SK-N-SH (cell line): Measurements from ENCODE around the gene TMEM163. TPM values are rescaled to one million over a fixed set of nuclear protein-coding genes. Genes with fewer than 3 reads are reported as not detected.
"Not testable (repeated sequence)": the region's sequence is repeated elsewhere in the genome, so short reads cannot be mapped to it uniquely, and the experiment has no call there.

ENCODE experiments used
- CTCF ChIA-PET: fragments of 300-600, 350-600 bp; formaldehyde crosslinking; extraction: SDS; loops from one replicate; lab custom pipeline; 2021; lab: Yijun Ruan, JAX
- POLR2A ChIA-PET: fragments of 350-600 bp; sonication (Branson Sonifier 250); formaldehyde crosslinking; extraction: SDS; loops from one replicate; lab custom pipeline; 2020; ENCODE audit warnings: antibody characterized with exemption, inconsistent platforms; lab: Yijun Ruan, JAX
- DNase-seq: peaks from one replicate; pipeline ENCODE4 v3.0.0; 2012
- H2AFZ ChIP-seq: fragments of 200-600 bp; sonication (generic); 2 replicates; pipeline ENCODE4 v1.8.1; 2016; ENCODE audit warnings: antibody characterized with exemption, mild to moderate bottlenecking, low read depth
- H3F3A ChIP-seq: fragments of 200-600 bp; sonication (generic); replicated peaks from 2 replicates; pipeline ENCODE3; 2016; ENCODE audit warnings: antibody characterized with exemption, mild to moderate bottlenecking; ENCODE audit not compliant: insufficient read depth
- H3K27ac ChIP-seq, 2 experiments: fragments of 200-500 bp in 1 of 2; fragments of 200-600 bp in 1 of 2; sonication (Bioruptor generic) in 1 of 2; sonication (generic), shearing (Covaris generic) in 1 of 2; 2 replicates each; pipeline versions ENCODE4 v1.5.1 to v1.6.1; 2014 to 2016; ENCODE audit warnings: low read depth in 2 of 2, inconsistent platforms in 1 of 2, low read length in 1 of 2, mild to moderate bottlenecking in 1 of 2, mixed read lengths in 1 of 2
- H3K27me3 ChIP-seq: fragments of 200-600 bp; sonication (generic), shearing (Covaris generic); 2 replicates; pipeline ENCODE4 v1.6.1; 2016; ENCODE audit warnings: mixed run types; ENCODE audit not compliant: insufficient read depth
- H3K36me3 ChIP-seq, 2 experiments: fragments of 200-500 bp in 1 of 2; fragments of 200-600 bp in 1 of 2; sonication (Bioruptor generic) in 1 of 2; sonication (generic) in 1 of 2; replicated peaks in 1 of 2; 2 replicates each; pipeline versions ENCODE3 to v1.5.1; 2014 to 2016; ENCODE audit warnings: low read length in 1 of 2, mild to moderate bottlenecking in 1 of 2; ENCODE audit not compliant: insufficient read depth in 2 of 2, control insufficient read depth in 1 of 2
- H3K4me1 ChIP-seq, 2 experiments: fragments of 200-500 bp in 1 of 2; fragments of 200-600 bp in 1 of 2; sonication (Bioruptor generic) in 1 of 2; sonication (generic), shearing (Covaris generic) in 1 of 2; 2 replicates each; pipeline versions ENCODE4 v1.5.1 to v1.6.1; 2014 to 2016; ENCODE audit warnings: low read depth in 1 of 2, low read length in 1 of 2, mixed run types in 1 of 2; ENCODE audit not compliant: insufficient read depth in 2 of 2, control insufficient read depth in 1 of 2
- H3K4me2 ChIP-seq: fragments of 200-600 bp; sonication (generic), shearing (Covaris generic); 2 replicates; pipeline ENCODE4 v1.6.1; 2017; ENCODE audit warnings: mixed run types
- H3K4me3 ChIP-seq, 2 experiments: fragments of 200-500 bp in 1 of 2; fragments of 200-600 bp in 1 of 2; sonication (Bioruptor generic) in 1 of 2; sonication (generic), shearing (Covaris generic) in 1 of 2; 2 replicates each; pipeline versions ENCODE4 v1.5.1 to v1.8.1; 2014 to 2016; ENCODE audit warnings: low read depth in 2 of 2, inconsistent platforms in 1 of 2, low read length in 1 of 2, mild to moderate bottlenecking in 1 of 2, mixed read lengths in 1 of 2, moderate library complexity in 1 of 2
- H3K79me2 ChIP-seq: fragments of 200-600 bp; sonication (generic); 2 replicates; pipeline ENCODE4 v1.8.1; 2017; ENCODE audit warnings: mild to moderate bottlenecking; ENCODE audit not compliant: insufficient read depth
- H3K9ac ChIP-seq: fragments of 200-600 bp; sonication (generic); 2 replicates; pipeline ENCODE4 v1.6.1; 2017; ENCODE audit warnings: mixed run types
- H3K9me2 ChIP-seq: fragments of 200-600 bp; sonication (generic); 2 replicates; pipeline ENCODE4 v1.6.1; 2017; ENCODE audit warnings: mixed run types
- H3K9me3 ChIP-seq: fragments of 200-600 bp; sonication (generic); 2 replicates; pipeline ENCODE4 v1.6.1; 2017; ENCODE audit warnings: mixed run types, mild to moderate bottlenecking, moderate library complexity
- H4K20me1 ChIP-seq: fragments of 200-600 bp; sonication (generic); 2 replicates; pipeline ENCODE4 v1.6.1; 2017; ENCODE audit warnings: mild to moderate bottlenecking, mixed run types; ENCODE audit not compliant: insufficient read depth
- FOXM1 ChIP-seq: IDR thresholded peaks from 2 replicates; pipeline ENCODE4 v1.4.0; 2012; ENCODE audit warnings: low read depth, mild to moderate bottlenecking
- JUND ChIP-seq: IDR thresholded peaks from 2 replicates; pipeline ENCODE4 v1.4.0; 2012
- MEF2A ChIP-seq: IDR thresholded peaks from 2 replicates; pipeline ENCODE4 v1.4.0; 2012; ENCODE audit warnings: low read depth, borderline replicate concordance
- MXI1 ChIP-seq: IDR thresholded peaks from 2 replicates; pipeline ENCODE4 v1.6.1; 2012; ENCODE audit warnings: mild to moderate bottlenecking, low read depth, low read length, improper control_type of control experiment
- POLR2AphosphoS5 ChIP-seq: IDR thresholded peaks from 2 replicates; pipeline ENCODE4 v1.6.1; 2012; ENCODE audit warnings: low read depth, low read length
- YY1 ChIP-seq: IDR thresholded peaks from 2 replicates; pipeline ENCODE4 v1.4.0; 2012; ENCODE audit warnings: low read depth, mild to moderate bottlenecking
- WGBS: methylation state at CpG from one replicate; pipeline ENCODE4 v1.1.6; 2017; ENCODE audit warnings: low lambda C conversion rate; 5-methylcytosine and 5-hydroxymethylcytosine counted together
- polyA plus RNA-seq, 3 experiments: library from polyadenylated mRNA; depleted of rRNA; stranded (reverse); fragments of >200 nt; gene quantifications; 2 replicates each; pipeline ENCODE4 v1.2.3, GENCODE V29; 2012
- TF ChIP-seq, protein P1 (sequence below): IDR thresholded peaks from 2 replicates; pipeline ENCODE4 v1.4.0; 2012; ENCODE audit warnings: low read depth, borderline replicate concordance
- TF ChIP-seq, protein P2 (sequence below): fragments of 150-350 bp; IDR thresholded peaks from 2 replicates; pipeline ENCODE4 v1.6.1; 2016; ENCODE audit warnings: mild to moderate bottlenecking, low read depth, low read length
- TF ChIP-seq, protein P3 (sequence below): IDR thresholded peaks from 2 replicates; pipeline ENCODE4 v1.4.0; 2012; ENCODE audit warnings: low read depth, borderline replicate concordance

TMEM163 gene
- polyA plus RNA-seq, 1 of the 3 experiments (the other 2 are of a cell fraction) = not detected

DNA sequence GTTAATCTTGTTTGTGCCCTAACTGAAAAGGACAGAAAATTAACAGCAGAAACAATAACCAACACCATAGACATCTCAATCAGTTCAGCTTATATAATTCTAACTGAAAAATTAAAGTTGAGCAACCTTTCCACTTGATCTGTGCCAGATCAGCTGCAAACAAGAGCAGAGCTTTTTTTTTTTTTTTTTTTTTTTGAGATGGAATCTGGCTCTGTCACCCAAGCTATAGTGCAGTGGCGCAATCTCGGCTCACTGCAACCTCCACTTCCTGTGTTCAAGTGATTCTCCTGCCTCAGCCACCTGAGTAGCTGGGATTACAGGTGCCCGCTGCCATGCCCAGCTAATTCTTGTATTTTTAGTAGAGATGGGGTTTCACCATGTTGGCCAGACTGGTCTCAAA is 103.3 kb downstream of the TMEM163 start:
- H3K27me3 ChIP-seq, H2AFZ ChIP-seq, DNase-seq, H3K9ac ChIP-seq, POLR2A ChIA-PET, H3K79me2 ChIP-seq, CTCF ChIA-PET, H3K4me1 ChIP-seq, H3K4me2 ChIP-seq, H3K36me3 ChIP-seq, H3K9me3 ChIP-seq, H3K4me3 ChIP-seq, H3K9me2 ChIP-seq, H3F3A ChIP-seq, H4K20me1 ChIP-seq, H3K27ac ChIP-seq: not testable (repeated sequence)
- WGBS = 23% methylated on average over 3 of the region's 3 CpGs

DNA sequence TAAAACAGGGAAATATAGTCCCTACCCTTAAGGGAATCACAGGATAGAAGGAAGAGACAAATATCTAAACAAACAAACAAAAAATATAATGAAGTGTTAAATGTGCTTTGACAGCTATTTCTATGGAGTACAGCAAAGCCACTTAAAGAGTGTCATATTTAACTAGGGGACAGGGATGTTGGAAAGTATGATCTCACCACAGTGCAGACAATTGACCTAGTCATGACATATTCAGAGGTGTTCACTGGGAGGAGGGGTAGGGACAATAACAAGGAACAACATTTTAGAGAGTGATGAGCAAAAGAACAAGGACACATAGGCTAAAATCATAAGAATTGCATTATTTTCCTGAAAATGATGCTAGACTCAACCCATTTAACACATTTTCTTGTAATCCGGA is 107.5 kb downstream of the TMEM163 start:
- 27% methylated on average over 1 of the region's 1 CpG for WGBS
- no peak overlapping the region for H3K27ac ChIP-seq
- TF ChIP-seq, protein P1, sequence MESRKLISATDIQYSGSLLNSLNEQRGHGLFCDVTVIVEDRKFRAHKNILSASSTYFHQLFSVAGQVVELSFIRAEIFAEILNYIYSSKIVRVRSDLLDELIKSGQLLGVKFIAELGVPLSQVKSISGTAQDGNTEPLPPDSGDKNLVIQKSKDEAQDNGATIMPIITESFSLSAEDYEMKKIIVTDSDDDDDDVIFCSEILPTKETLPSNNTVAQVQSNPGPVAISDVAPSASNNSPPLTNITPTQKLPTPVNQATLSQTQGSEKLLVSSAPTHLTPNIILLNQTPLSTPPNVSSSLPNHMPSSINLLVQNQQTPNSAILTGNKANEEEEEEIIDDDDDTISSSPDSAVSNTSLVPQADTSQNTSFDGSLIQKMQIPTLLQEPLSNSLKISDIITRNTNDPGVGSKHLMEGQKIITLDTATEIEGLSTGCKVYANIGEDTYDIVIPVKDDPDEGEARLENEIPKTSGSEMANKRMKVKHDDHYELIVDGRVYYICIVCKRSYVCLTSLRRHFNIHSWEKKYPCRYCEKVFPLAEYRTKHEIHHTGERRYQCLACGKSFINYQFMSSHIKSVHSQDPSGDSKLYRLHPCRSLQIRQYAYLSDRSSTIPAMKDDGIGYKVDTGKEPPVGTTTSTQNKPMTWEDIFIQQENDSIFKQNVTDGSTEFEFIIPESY = no peak
- no peak for TF ChIP-seq JUND
- no peak for TF ChIP-seq YY1
- TF ChIP-seq MXI1 = no peak
- no peak for TF ChIP-seq FOXM1
- no peak for TF ChIP-seq MEF2A
- TF ChIP-seq, protein P2, sequence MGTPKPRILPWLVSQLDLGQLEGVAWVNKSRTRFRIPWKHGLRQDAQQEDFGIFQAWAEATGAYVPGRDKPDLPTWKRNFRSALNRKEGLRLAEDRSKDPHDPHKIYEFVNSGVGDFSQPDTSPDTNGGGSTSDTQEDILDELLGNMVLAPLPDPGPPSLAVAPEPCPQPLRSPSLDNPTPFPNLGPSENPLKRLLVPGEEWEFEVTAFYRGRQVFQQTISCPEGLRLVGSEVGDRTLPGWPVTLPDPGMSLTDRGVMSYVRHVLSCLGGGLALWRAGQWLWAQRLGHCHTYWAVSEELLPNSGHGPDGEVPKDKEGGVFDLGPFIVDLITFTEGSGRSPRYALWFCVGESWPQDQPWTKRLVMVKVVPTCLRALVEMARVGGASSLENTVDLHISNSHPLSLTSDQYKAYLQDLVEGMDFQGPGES = no peak
- TF ChIP-seq POLR2AphosphoS5 = no peak
- TF ChIP-seq, protein P3, sequence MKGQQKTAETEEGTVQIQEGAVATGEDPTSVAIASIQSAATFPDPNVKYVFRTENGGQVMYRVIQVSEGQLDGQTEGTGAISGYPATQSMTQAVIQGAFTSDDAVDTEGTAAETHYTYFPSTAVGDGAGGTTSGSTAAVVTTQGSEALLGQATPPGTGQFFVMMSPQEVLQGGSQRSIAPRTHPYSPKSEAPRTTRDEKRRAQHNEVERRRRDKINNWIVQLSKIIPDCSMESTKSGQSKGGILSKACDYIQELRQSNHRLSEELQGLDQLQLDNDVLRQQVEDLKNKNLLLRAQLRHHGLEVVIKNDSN = no peak
- TF ChIP-seq, all 33 proteins: peak for 0
- CTCF ChIA-PET = interaction anchor here (1.3 kb wide), 1 partner anchor 72 kb away, joined by 4 read pairs; no protein-coding TSS in a partner anchor
- Histone ChIP-seq H3K79me2 (no peaks in the 10 kb centered on the region), H3K4me2 (no peak overlapping the region), H2AFZ (no peak overlapping the region), H3K4me3 (no peak overlapping the region), H3K36me3 (no peaks in the 10 kb centered on the region), H3K9me3 (no peaks in the 10 kb centered on the region), H3F3A (no peaks in the 10 kb centered on the region), H3K27me3 (no peaks in the 10 kb centered on the region), H3K9me2 (no peaks in the 10 kb centered on the region), H3K4me1 (no peaks in the 10 kb centered on the region; a peak in 1 of 4 replicates), H4K20me1 (no peaks in the 10 kb centered on the region), H3K9ac (no peak overlapping the region)
- DNase-seq = no peak
- POLR2A ChIA-PET = no interaction called here
